Measurements from ENCODE around the gene CYBA.

CYBA gene

GRCh38 chr16:88695753-88696152 is 44.9 kb upstream of the CYBA start:
- no peak for TF ChIP-seq TARDBP (IDR thresholded peaks at IDR 0.05)
- CTCF ChIA-PET = no interaction called here

GRCh38 chr16:88695218-88695617 is 44.4 kb upstream of the CYBA start:
- CTCF ChIA-PET = no interaction called here
- POLR2A ChIA-PET = no interaction called here
- no peak for DNase-seq (ENCODE audit: extremely low spot score)
- no peak for TF ChIP-seq TARDBP (IDR thresholded peaks at IDR 0.05)
- TF ChIP-seq FOXA1 (IDR thresholded peaks at IDR 0.05) = no peak
- no peak for TF ChIP-seq LEF1 (IDR thresholded peaks at IDR 0.05; ENCODE audit: borderline replicate concordance)
- no peak for TF ChIP-seq BHLHE40 (IDR thresholded peaks at IDR 0.05; ENCODE audit: borderline replicate concordance)
- no peak for TF ChIP-seq ARNT (IDR thresholded peaks at IDR 0.05)
- no peak for TF ChIP-seq L3MBTL2 (conservative IDR thresholded peaks at IDR 0.05)
- no peak for TF ChIP-seq SUZ12 (IDR thresholded peaks at IDR 0.05)
- no peak for TF ChIP-seq ELF4 (IDR thresholded peaks at IDR 0.05)
- no peak for TF ChIP-seq ZNF384 (IDR thresholded peaks at IDR 0.05)
- TF ChIP-seq SP1 (IDR thresholded peaks at IDR 0.05) = no peak
- TF ChIP-seq PKNOX1 (IDR thresholded peaks at IDR 0.05) = no peak
- no peak for TF ChIP-seq CTBP1 (IDR thresholded peaks at IDR 0.05; ENCODE audit: borderline replicate concordance)
- TF ChIP-seq HDGF (IDR thresholded peaks at IDR 0.05; ENCODE audit: borderline replicate concordance) = no peak
- no peak for TF ChIP-seq FOXK2 (IDR thresholded peaks at IDR 0.05)
- no peak for TF ChIP-seq FOXM1 (IDR thresholded peaks at IDR 0.05; ENCODE audit: borderline replicate concordance)
- TF ChIP-seq NFRKB (IDR thresholded peaks at IDR 0.05) = no peak

More at GRCh38 chr16:88695753-88696152, 44.9 kb upstream of the CYBA start:
- no peak for DNase-seq (ENCODE audit: extremely low spot score)
- POLR2A ChIA-PET = no interaction called here

GRCh38 chr16:88694221-88695087 is 43.6 kb upstream of the CYBA start:
- POLR2A ChIA-PET = no interaction called here

GRCh38 chr16:88693420-88694177 is 42.7 kb upstream of the CYBA start:
- ChIA-PET CTCF (no interaction called here), POLR2A (no interaction called here)
- DNase-seq (ENCODE audit: extremely low spot score) = no peak
- TF ChIP-seq FOXM1 (IDR thresholded peaks at IDR 0.05; ENCODE audit: borderline replicate concordance) (no peak), TARDBP (IDR thresholded peaks at IDR 0.05) (no peak), CTBP1 (IDR thresholded peaks at IDR 0.05; ENCODE audit: borderline replicate concordance) (no peak), L3MBTL2 (conservative IDR thresholded peaks at IDR 0.05) (no peak), LEF1 (IDR thresholded peaks at IDR 0.05; ENCODE audit: borderline replicate concordance) (no peak), BHLHE40 (IDR thresholded peaks at IDR 0.05; ENCODE audit: borderline replicate concordance) (no peak), ZNF384 (IDR thresholded peaks at IDR 0.05) (no peak), FOXA1 (IDR thresholded peaks at IDR 0.05) (no peak), SP1 (IDR thresholded peaks at IDR 0.05) (no peak), HDGF (IDR thresholded peaks at IDR 0.05; ENCODE audit: borderline replicate concordance) (no peak), ELF4 (IDR thresholded peaks at IDR 0.05) (no peak), SUZ12 (IDR thresholded peaks at IDR 0.05) (no peak), PKNOX1 (IDR thresholded peaks at IDR 0.05) (no peak), ARNT (IDR thresholded peaks at IDR 0.05) (no peak), NFRKB (IDR thresholded peaks at IDR 0.05) (no peak), FOXK2 (IDR thresholded peaks at IDR 0.05) (no peak)

More at GRCh38 chr16:88694221-88695087, 43.6 kb upstream of the CYBA start:
- TF ChIP-seq ZNF384 (IDR thresholded peaks at IDR 0.05) (no peak), ARNT (IDR thresholded peaks at IDR 0.05) (no peak), CTBP1 (IDR thresholded peaks at IDR 0.05; ENCODE audit: borderline replicate concordance) (no peak), TARDBP (IDR thresholded peaks at IDR 0.05) (no peak)
- CTCF ChIA-PET = no interaction called here
- DNase-seq (ENCODE audit: extremely low spot score) = no peak

GRCh38 chr16:88692861-88693260 is 42.0 kb upstream of the CYBA start:
- DNase-seq (ENCODE audit: extremely low spot score) = no peak
- POLR2A ChIA-PET = no interaction called here
- TF ChIP-seq L3MBTL2 (conservative IDR thresholded peaks at IDR 0.05) (no peak), ARNT (IDR thresholded peaks at IDR 0.05) (no peak), SUZ12 (IDR thresholded peaks at IDR 0.05) (no peak), LEF1 (IDR thresholded peaks at IDR 0.05; ENCODE audit: borderline replicate concordance) (no peak), TARDBP (IDR thresholded peaks at IDR 0.05) (no peak), NFRKB (IDR thresholded peaks at IDR 0.05) (no peak)
- CTCF ChIA-PET = no interaction called here

GRCh38 chr16:88691924-88692560 is 41.2 kb upstream of the CYBA start:
- no peak for DNase-seq (ENCODE audit: extremely low spot score)
- ChIA-PET CTCF (no interaction called here), POLR2A (no interaction called here)
- TF ChIP-seq CTBP1 (IDR thresholded peaks at IDR 0.05; ENCODE audit: borderline replicate concordance) (no peak), FOXK2 (IDR thresholded peaks at IDR 0.05) (no peak), SUZ12 (IDR thresholded peaks at IDR 0.05) (no peak), ZNF384 (IDR thresholded peaks at IDR 0.05) (no peak), NFRKB (IDR thresholded peaks at IDR 0.05) (no peak), FOXA1 (IDR thresholded peaks at IDR 0.05) (no peak), LEF1 (IDR thresholded peaks at IDR 0.05; ENCODE audit: borderline replicate concordance) (no peak), L3MBTL2 (conservative IDR thresholded peaks at IDR 0.05) (no peak), ARNT (IDR thresholded peaks at IDR 0.05) (no peak), ELF4 (IDR thresholded peaks at IDR 0.05) (no peak), FOXM1 (IDR thresholded peaks at IDR 0.05; ENCODE audit: borderline replicate concordance) (no peak), TARDBP (IDR thresholded peaks at IDR 0.05) (no peak), HDGF (IDR thresholded peaks at IDR 0.05; ENCODE audit: borderline replicate concordance) (no peak), PKNOX1 (IDR thresholded peaks at IDR 0.05) (no peak)

Measured in HEK293T (cell line).